CD8-positive, alpha-beta memory T cell (primary cell): ENCODE measurements around the gene AP1M2. TPM values are rescaled to one million over a fixed set of nuclear protein-coding genes. Genes with fewer than 3 reads are reported as not detected.

Experiments
- polyA plus RNA-seq: library from polyadenylated mRNA; unstranded; fragments of 300-500 nt; fragmentation: Illumina TruSeq; gene quantifications from one replicate; pipeline ENCODE4 v1.2.3, GENCODE V29; 2021
- total RNA-seq, 2 experiments: library from RNA; stranded (reverse); gene quantifications; one replicate each; pipeline ENCODE4 v1.2.3, GENCODE V29; 2021

AP1M2 gene
- total and polyA plus RNA-seq, 3 experiments from 2014 or later, result not detected

Other genes starting within 250 kb of the AP1M2 start
- 10 to 100 TPM; 83.0 to 89.1 TPM for gene ICAM3, start 247.7 kb downstream of the AP1M2 start, total RNA-seq
- gene ICAM3, start 247.7 kb downstream of the AP1M2 start, polyA plus RNA-seq, result 244 TPM
- gene TYK2, start 206.7 kb downstream of the AP1M2 start, total RNA-seq, result 100 to 1,000 TPM; 210 to 212 TPM
- gene TYK2, start 206.7 kb downstream of the AP1M2 start, polyA plus RNA-seq, result 74.4 TPM
- gene CDC37, start 183.8 kb downstream of the AP1M2 start, total RNA-seq, result 100 to 1,000 TPM; 273 to 277 TPM
- gene CDC37, start 183.8 kb downstream of the AP1M2 start, polyA plus RNA-seq, result 100 TPM
- 10 to 100 TPM; 21.6 to 22.2 TPM for gene PDE4A, start 166.8 kb downstream of the AP1M2 start, total RNA-seq
- gene PDE4A, start 166.8 kb downstream of the AP1M2 start, polyA plus RNA-seq, result 7.5 TPM
- gene KEAP1, start 84.0 kb downstream of the AP1M2 start, total RNA-seq, result 100 to 1,000 TPM; 101 to 107 TPM
- gene KEAP1, start 84.0 kb downstream of the AP1M2 start, polyA plus RNA-seq, result 58.3 TPM
- gene S1PR5, start 69.9 kb downstream of the AP1M2 start, total RNA-seq, result 1 to 10 TPM; 1.5 to 1.8 TPM
- gene S1PR5, start 69.9 kb downstream of the AP1M2 start, polyA plus RNA-seq, result 90.3 TPM
- gene ATG4D, start 43.4 kb downstream of the AP1M2 start, total RNA-seq, result 10 to 100 TPM; 44.4 to 45.1 TPM
- 28.9 TPM for gene ATG4D, start 43.4 kb downstream of the AP1M2 start, polyA plus RNA-seq
- gene KRI1, start 21.3 kb downstream of the AP1M2 start, total RNA-seq, result 10 to 100 TPM; 61.6 to 64.5 TPM
- gene KRI1, start 21.3 kb downstream of the AP1M2 start, polyA plus RNA-seq, result 45.7 TPM
- gene CDKN2D, start 18.3 kb downstream of the AP1M2 start, total RNA-seq, result 10 to 100 TPM; 22.2 to 23.1 TPM
- 176 TPM for gene CDKN2D, start 18.3 kb downstream of the AP1M2 start, polyA plus RNA-seq
- gene SLC44A2, start 38.2 kb upstream of the AP1M2 start, total RNA-seq, result 10 to 100 TPM; 70.5 to 88.2 TPM
- 285 TPM for gene SLC44A2, start 38.2 kb upstream of the AP1M2 start, polyA plus RNA-seq
- 100 to 1,000 TPM; 471 to 475 TPM for gene ILF3, start 67.0 kb upstream of the AP1M2 start, total RNA-seq
- gene ILF3, start 67.0 kb upstream of the AP1M2 start, polyA plus RNA-seq, result 100.0 TPM
- gene QTRT1, start 114.1 kb upstream of the AP1M2 start, total RNA-seq, result 10 to 100 TPM; 76.1 to 80.1 TPM
- gene QTRT1, start 114.1 kb upstream of the AP1M2 start, polyA plus RNA-seq, result 32.2 TPM
- gene DNM2, start 130.8 kb upstream of the AP1M2 start, total RNA-seq, result 100 to 1,000 TPM; 154 to 165 TPM
- 105 TPM for gene DNM2, start 130.8 kb upstream of the AP1M2 start, polyA plus RNA-seq
- 10 to 100 TPM; 15.7 to 16.6 TPM for gene TMED1, start 248.9 kb upstream of the AP1M2 start, total RNA-seq
- 29.9 TPM for gene TMED1, start 248.9 kb upstream of the AP1M2 start, polyA plus RNA-seq